ENCODE measurements around the gene MASP1. TPM values are rescaled to one million over a fixed set of nuclear protein-coding genes. Genes with fewer than 3 reads are reported as not detected.

The MASP1 gene
- polyA plus RNA-seq, 2 of the 4 experiments (the other 2 are of a cell fraction) = 0.18 TPM; not detected in 1

- peak overlapping the region; percentile 75 for H3K4me2 ChIP-seq
- 83% methylated on average over 3 of the region's 3 CpGs for WGBS (ENCODE audit: missing lambda C conversion rate)
- CTCF ChIA-PET = interaction anchor here (1.3 kb wide), 1 partner anchor 21 kb away, joined by 3 read pairs; no protein-coding TSS in a partner anchor
Observed at GRCh38 chr3:187264911-187265310, 26.6 kb downstream of the MASP1 start.

GRCh38 chr3:187264021-187264420, 27.5 kb downstream of the MASP1 start:
- ATAC-seq (peak in 1 of 2 experiments; percentile 79; a peak in 4 of 6 replicates), FAIRE-seq (no peak), DNase-seq (ENCODE audit: low read depth in 1 of 2, low spot score in 1 of 2) (peak; percentile 14 to 38)
- 10% methylated on average over 4 of the region's 4 CpGs for WGBS (ENCODE audit: missing lambda C conversion rate)
- no peak for TF ChIP-seq TFCP2L1 (CRISPR knock-in tag; IDR thresholded peaks at IDR 0.05)
- no peak for TF ChIP-seq FOSL2 (IDR thresholded peaks at IDR 0.05)
- TF ChIP-seq FOSL2 (CRISPR knock-in tag; IDR thresholded peaks at IDR 0.05) = 0 out of 2 replicates have a peak, but pooled peaks have one; percentile 41
- TF ChIP-seq HOXB5 (CRISPR knock-in tag; IDR thresholded peaks at IDR 0.05) = peak; percentile 70; the same call in 1 of the 2 replicates
- CTCF ChIA-PET = interaction anchor here (1.1 kb wide), 1 partner anchor 100 kb away, joined by 3 read pairs; no protein-coding TSS in a partner anchor
- peak overlapping the region; percentile 75 for H3K4me2 ChIP-seq
- H3K27ac ChIP-seq = no peak overlapping the region
- 0 out of 3 replicates have a peak, but pooled peaks cover 2% of the 10 kb centered on the region for H3K9me3 ChIP-seq
- POLR2A ChIA-PET = no interaction called here
- peaks cover 25% of the 10 kb centered on the region for H3K4me1 ChIP-seq
- H3K4me3 ChIP-seq = no peak overlapping the region

More at GRCh38 chr3:187264911-187265310, 26.6 kb downstream of the MASP1 start:
- TF ChIP-seq TP53 (CRISPR knock-in tag; IDR thresholded peaks at IDR 0.05) = no peak
- TF ChIP-seq, protein P1, sequence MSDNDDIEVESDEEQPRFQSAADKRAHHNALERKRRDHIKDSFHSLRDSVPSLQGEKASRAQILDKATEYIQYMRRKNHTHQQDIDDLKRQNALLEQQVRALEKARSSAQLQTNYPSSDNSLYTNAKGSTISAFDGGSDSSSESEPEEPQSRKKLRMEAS (IDR thresholded peaks at IDR 0.05) = no peak
- TF ChIP-seq, protein P2, sequence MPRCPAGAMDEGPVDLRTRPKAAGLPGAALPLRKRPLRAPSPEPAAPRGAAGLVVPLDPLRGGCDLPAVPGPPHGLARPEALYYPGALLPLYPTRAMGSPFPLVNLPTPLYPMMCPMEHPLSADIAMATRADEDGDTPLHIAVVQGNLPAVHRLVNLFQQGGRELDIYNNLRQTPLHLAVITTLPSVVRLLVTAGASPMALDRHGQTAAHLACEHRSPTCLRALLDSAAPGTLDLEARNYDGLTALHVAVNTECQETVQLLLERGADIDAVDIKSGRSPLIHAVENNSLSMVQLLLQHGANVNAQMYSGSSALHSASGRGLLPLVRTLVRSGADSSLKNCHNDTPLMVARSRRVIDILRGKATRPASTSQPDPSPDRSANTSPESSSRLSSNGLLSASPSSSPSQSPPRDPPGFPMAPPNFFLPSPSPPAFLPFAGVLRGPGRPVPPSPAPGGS (IDR thresholded peaks at IDR 0.05) = no peak
- no peak for TF ChIP-seq FOSL2 (IDR thresholded peaks at IDR 0.05)
- TF ChIP-seq FOSL2 (CRISPR knock-in tag; IDR thresholded peaks at IDR 0.05) = no peak
- no peak for TF ChIP-seq POLR2AphosphoS2 (conservative IDR thresholded peaks at IDR 0.05; ENCODE audit: low read length)
- no peak for TF ChIP-seq SMC3 (IDR thresholded peaks at IDR 0.05)
- TF ChIP-seq EHMT2 (IDR thresholded peaks at IDR 0.05; ENCODE audit: low read depth) = no peak
- TF ChIP-seq NR3C1 (IDR thresholded peaks at IDR 0.05) = no peak
- TF ChIP-seq ZNF302 (CRISPR knock-in tag; IDR thresholded peaks at IDR 0.05) = no peak
- TF ChIP-seq PHF8 (IDR thresholded peaks at IDR 0.05; ENCODE audit: borderline replicate concordance, low read depth) = no peak
- no peak for TF ChIP-seq RARB (CRISPR knock-in tag; IDR thresholded peaks at IDR 0.05)
- TF ChIP-seq RAD21 (conservative IDR thresholded peaks at IDR 0.05 in 1 of 2, IDR thresholded peaks at IDR 0.05 in 1 of 2) = no peak
- TF ChIP-seq JUN (IDR thresholded peaks at IDR 0.05) = no peak
- FAIRE-seq (no peak), DNase-seq (ENCODE audit: low read depth in 1 of 2, low spot score in 1 of 2) (no peak), ATAC-seq (no peak)
- Histone ChIP-seq H3K9me3 (0 out of 3 replicates have a peak, but pooled peaks cover 6% of the 10 kb centered on the region), H3K4me1 (peaks cover 25% of the 10 kb centered on the region), H3K4me3 (no peak overlapping the region), H3K27ac (0 out of 6 replicates have a peak overlapping the region, but pooled peaks of 1 of the 2 experiments have one; percentile 26)
- POLR2A ChIA-PET = no interaction called here

DNA sequence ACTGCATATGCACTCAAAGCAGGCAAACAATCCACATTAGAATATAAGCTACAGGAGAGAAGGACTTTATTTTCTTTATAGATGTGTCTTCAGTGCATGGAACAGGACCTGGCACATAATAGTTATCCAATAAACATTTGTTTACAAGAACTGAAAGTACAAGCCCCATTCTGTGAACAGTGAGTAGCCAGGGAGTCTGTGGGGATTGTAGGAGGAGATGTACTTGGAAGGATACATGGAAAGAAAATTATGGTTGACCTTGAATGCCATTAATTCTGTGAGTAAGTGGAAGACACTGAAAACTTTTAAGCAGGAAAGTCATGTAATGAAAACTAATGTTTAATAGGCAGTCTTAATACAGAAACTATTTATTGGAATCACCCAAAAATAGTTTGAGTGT, 28.3 kb downstream of the MASP1 start:
- ChIA-PET CTCF (interaction anchor here (1.1 kb wide), 1 partner anchor 99 kb away, joined by 3 read pairs; no protein-coding TSS in a partner anchor), POLR2A (no interaction called here)
- TF ChIP-seq NFE2L2 (conservative IDR thresholded peaks at IDR 0.05; ENCODE audit: low read length) (no peak), HEYL (CRISPR knock-in tag; IDR thresholded peaks at IDR 0.05) (no peak), EHF (CRISPR knock-in tag; IDR thresholded peaks at IDR 0.05) (no peak), CHD2 (IDR thresholded peaks at IDR 0.05; ENCODE audit: low read length, partially characterized antibody) (no peak), HOXA7 (CRISPR knock-in tag; IDR thresholded peaks at IDR 0.05) (no peak), JUN (IDR thresholded peaks at IDR 0.05) (no peak), HDAC2 (IDR thresholded peaks at IDR 0.05) (no peak), CBX8 (IDR thresholded peaks at IDR 0.05) (no peak), EHMT2 (IDR thresholded peaks at IDR 0.05; ENCODE audit: low read depth) (no peak), ESRRA (IDR thresholded peaks at IDR 0.05; ENCODE audit: borderline replicate concordance, low read length) (no peak), E2F6 (IDR thresholded peaks at IDR 0.05; ENCODE audit: borderline replicate concordance, low read depth) (no peak), EP300 (IDR thresholded peaks at IDR 0.05) (no peak), PHF8 (IDR thresholded peaks at IDR 0.05; ENCODE audit: borderline replicate concordance, low read depth) (no peak)
- H3K4me1 ChIP-seq = peaks cover 25% of the 10 kb centered on the region
- peak overlapping the region; percentile 75; the same call in 2 of the 3 replicates for H3K4me2 ChIP-seq
- H3K9me3 ChIP-seq = no peaks in the 10 kb centered on the region
- ATAC-seq (no peak), DNase-seq (ENCODE audit: low read depth in 1 of 2, low spot score in 1 of 2) (no peak), FAIRE-seq (no peak)
- no peak overlapping the region for H3K27ac ChIP-seq
- no peak overlapping the region for H3K4me3 ChIP-seq
